ENCODE results near the gene HS2ST1. TPM values are rescaled to one million over a fixed set of nuclear protein-coding genes. Genes with fewer than 3 reads are reported as not detected.

The HS2ST1 gene
- total RNA-seq, 2 donors from 2014 or later = 7.7 TPM

- Histone ChIP-seq H3K36me3 (no peaks in the 10 kb centered on the region), H3K27ac (peak overlapping the region; percentile 90 to 92), H3K4me1 (peaks cover 0 to 29% of the 10 kb centered on the region in 2 donors), H3K27me3 (no peaks in the 10 kb centered on the region), H3K4me3 (peak overlapping the region; percentile 90 to 91), H3K9me3 (no peaks in the 10 kb centered on the region)
- no peak for TF ChIP-seq CTCF (IDR thresholded peaks at IDR 0.05)
- DNase-seq (ENCODE audit: low spot score) = no peak
Observed at GRCh38 chr1:86915737-86916235, 1.4 kb downstream of the HS2ST1 start.

GRCh38 chr1:86916752-86917151, 2.3 kb downstream of the HS2ST1 start:
- peaks cover 0 to under 1% of the 10 kb centered on the region in 2 donors for H3K9me3 ChIP-seq
- H3K27ac ChIP-seq = no peak overlapping the region
- peaks cover 0 to 22% of the 10 kb centered on the region in 2 donors for H3K4me1 ChIP-seq
- no peak for DNase-seq (ENCODE audit: low spot score)
- TF ChIP-seq CTCF (IDR thresholded peaks at IDR 0.05) = no peak
- H3K4me3 ChIP-seq = no peak overlapping the region
- no peaks in the 10 kb centered on the region for H3K27me3 ChIP-seq
- H3K36me3 ChIP-seq = no peaks in the 10 kb centered on the region

- Histone ChIP-seq H3K27me3 (no peaks in the 10 kb centered on the region), H3K4me1 (no peaks in the 10 kb centered on the region), H3K27ac (no peak overlapping the region), H3K4me3 (no peak overlapping the region), H3K36me3 (no peaks in the 10 kb centered on the region), H3K9me3 (peaks cover 0 to 13% of the 10 kb centered on the region in 2 donors)
- no peak for DNase-seq (ENCODE audit: low spot score)
- no peak for TF ChIP-seq CTCF (IDR thresholded peaks at IDR 0.05)
Observed at GRCh38 chr1:86922445-86922844, 8.0 kb downstream of the HS2ST1 start.

- TF ChIP-seq CTCF (IDR thresholded peaks at IDR 0.05) = no peak
- H3K9me3 ChIP-seq = peaks cover 0 to 13% of the 10 kb centered on the region in 2 donors
- H3K36me3 ChIP-seq = no peaks in the 10 kb centered on the region
- no peak overlapping the region for H3K4me3 ChIP-seq
- no peak overlapping the region for H3K27ac ChIP-seq
- no peaks in the 10 kb centered on the region for H3K27me3 ChIP-seq
- no peak for DNase-seq (ENCODE audit: low spot score)
- no peaks in the 10 kb centered on the region for H3K4me1 ChIP-seq
Observed at GRCh38 chr1:86924324-86924960, 10.0 kb downstream of the HS2ST1 start.

- no peak overlapping the region for H3K27ac ChIP-seq
- H3K9me3 ChIP-seq = peaks cover 0 to 13% of the 10 kb centered on the region in 2 donors
- no peaks in the 10 kb centered on the region for H3K36me3 ChIP-seq
- no peaks in the 10 kb centered on the region for H3K4me1 ChIP-seq
- no peak overlapping the region for H3K4me3 ChIP-seq
- no peak for DNase-seq (ENCODE audit: low spot score)
- TF ChIP-seq CTCF (IDR thresholded peaks at IDR 0.05) = no peak
- no peaks in the 10 kb centered on the region for H3K27me3 ChIP-seq
Observed at GRCh38 chr1:86925742-86926141, 11.3 kb downstream of the HS2ST1 start.

- Histone ChIP-seq H3K9me3 (peaks cover 0 to 11% of the 10 kb centered on the region in 2 donors), H3K36me3 (no peaks in the 10 kb centered on the region), H3K27me3 (no peaks in the 10 kb centered on the region), H3K4me1 (no peaks in the 10 kb centered on the region), H3K4me3 (no peak overlapping the region), H3K27ac (no peak overlapping the region)
- TF ChIP-seq CTCF (IDR thresholded peaks at IDR 0.05) = no peak
- no peak for DNase-seq (ENCODE audit: low spot score)
Observed at GRCh38 chr1:86926883-86927282, 12.4 kb downstream of the HS2ST1 start.
